Renal pelvis (tissue), 4 donors: Measurements from ENCODE around the gene ITGAE. TPM values are rescaled to one million over a fixed set of nuclear protein-coding genes. Genes with fewer than 3 reads are reported as not detected.

Experiments
- DNase-seq: peaks from one replicate; pipeline ENCODE4 v3.0.0-alpha.2; 2013
- polyA plus RNA-seq, 3 donors: library from polyadenylated mRNA; unstranded; fragments of 120-200 nt; gene quantifications; one replicate each; pipeline ENCODE4 v1.2.1, GENCODE V29; 2013; ENCODE audit not compliant: insufficient read length in 3 of 3

ITGAE gene
- polyA plus RNA-seq, 3 donors: 38.2 to 46.5 (median 42.7) TPM

DNA sequence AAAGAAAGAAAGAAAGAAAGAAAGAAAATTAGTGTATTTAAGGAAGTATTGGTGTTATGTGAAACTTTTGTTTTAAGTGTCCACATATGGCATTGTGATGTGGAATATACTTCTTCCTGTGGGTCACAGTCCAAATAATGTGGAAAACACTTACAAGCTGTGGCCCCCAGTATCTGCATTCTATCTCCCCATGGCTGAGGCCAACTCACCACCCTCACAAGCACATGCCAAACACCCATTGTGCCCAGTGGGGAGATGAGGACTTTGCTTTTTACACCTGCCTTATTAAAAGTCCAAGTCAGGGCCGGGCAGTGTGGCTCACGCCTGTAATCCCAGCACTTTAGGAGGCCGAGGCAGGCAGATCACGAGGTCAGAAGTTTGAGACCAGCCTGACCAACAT, 101.0 kb downstream of the ITGAE start:
- DNase-seq: no peak

DNA sequence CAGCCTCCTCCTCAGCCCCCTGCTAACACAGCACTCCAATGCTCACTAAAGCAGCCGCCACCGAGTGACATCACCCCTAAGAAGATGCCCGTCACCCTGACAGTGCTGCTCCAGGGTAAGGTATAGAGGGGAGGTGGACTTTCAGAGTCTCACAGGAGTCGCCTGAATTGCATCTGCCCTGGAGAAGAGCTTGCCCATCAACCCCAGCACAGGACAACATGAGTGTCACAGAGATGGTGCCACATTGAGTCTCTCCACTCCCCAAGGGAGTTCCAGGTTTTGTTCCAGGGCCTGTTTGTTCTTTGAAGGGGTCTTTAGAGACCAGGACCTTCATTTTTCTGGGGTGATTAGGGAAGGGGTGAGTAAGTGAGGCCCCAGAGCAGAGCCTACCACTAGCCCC, 102.8 kb downstream of the ITGAE start:
- DNase-seq: no peak

DNA sequence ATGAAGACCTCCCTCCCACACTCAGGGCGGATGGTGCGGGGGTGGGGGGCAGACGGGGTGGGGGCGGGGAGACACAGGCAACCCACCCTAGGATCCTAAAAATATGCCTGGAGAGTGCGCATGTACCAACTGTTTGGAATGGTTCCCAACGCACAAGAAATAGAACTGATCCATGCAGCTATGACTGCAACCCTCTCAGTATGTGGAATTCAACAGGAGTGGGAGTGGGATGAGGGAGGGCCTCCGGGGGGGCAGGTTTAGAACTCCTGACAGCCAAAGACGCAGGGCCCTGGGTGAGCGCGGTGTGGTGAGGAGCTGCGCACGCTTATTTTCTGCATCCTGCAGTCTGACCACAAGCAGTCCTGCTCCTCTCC, 103.9 kb downstream of the ITGAE start:
- DNase-seq: no peak

DNA sequence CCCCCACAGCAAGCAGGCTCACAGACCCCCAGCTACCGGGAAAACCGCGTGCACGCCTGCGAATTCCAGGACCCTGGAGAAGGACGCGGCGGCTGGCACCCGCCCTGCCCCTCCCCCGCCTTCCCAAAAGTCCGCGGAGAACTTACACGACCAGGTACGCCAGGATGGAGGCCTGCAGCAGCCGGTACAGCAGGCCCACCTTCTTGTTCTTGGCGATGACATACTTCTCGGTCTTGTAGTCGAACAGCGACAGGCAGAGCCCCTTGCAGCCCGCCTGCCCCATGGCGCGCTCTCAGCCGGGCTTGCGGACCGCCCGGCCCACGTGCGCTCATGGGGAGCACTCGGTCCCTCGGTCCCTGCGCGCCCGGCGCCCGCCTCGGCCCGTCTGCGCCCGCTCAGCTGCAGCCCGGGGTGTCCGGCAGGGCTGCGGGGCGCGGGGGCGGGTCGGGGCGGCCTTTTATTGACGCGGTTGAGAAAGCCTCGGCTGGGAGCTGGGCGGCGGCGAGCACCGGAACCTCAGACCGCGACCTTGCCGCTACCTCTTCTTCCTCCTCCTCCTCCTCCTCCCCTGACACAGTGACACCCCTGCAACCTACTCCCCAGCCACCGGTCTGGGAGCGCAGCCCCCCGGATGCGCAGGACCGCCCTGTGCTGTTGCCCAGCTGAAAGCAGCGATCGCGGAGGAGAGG, 105.1 kb downstream of the ITGAE start, which contains the start of gene P2RX5:
Gene P2RX5 (minus strand): TSS at position 433 of the 689 bp plus-strand sequence. CDS start 150 bp downstream, at position 283.
- peak; percentile 37 for DNase-seq

DNA sequence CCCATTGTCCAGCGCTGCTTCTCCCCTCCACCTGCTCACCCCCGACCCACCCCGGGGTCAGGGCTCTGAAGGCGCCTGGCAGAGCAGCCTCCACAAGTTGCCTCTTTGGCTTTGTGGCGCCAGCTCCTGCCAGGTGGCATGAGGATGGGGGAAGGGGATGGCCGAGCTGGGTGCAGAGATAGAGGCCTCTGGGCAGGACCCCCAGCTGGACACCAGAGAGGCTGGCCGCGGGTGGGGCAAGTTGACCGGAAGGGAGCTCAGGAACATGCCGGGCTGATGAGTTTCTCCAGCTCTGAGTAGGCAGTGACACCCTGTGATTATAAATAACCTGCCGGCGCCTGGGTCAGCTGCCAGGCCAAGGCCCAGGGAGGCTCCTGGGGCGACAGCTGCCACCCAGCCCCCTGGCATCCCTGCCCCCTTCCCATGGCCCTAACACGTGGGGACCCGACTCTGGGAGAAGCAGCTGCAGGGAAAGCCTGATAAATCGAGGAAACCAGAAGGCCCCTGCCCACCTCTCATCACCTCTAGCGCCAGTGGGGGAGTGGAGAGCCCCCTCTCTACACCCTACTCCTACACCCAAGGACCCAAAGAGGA, 105.8 kb downstream of the ITGAE start:
- DNase-seq: no peak

DNA sequence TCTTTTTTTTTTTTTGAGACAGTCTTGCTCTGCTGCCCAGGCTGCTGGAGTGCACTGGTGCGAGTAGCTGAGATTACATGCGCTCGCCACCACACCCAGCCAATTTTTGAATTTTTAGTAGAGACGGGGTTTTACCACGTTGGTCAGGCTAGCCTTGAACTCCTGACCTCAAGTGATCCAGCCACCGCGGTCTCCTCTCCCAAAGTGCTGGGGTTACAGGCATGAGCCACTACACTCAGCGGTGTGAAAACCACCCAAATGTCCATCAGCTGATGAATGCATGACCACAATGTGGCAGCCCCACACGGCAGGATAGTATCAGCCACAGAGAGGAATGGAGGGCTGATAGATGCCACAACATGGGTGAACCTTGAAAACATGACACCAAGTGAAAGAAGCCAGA, 107.2 kb downstream of the ITGAE start:
- no peak for DNase-seq

DNA sequence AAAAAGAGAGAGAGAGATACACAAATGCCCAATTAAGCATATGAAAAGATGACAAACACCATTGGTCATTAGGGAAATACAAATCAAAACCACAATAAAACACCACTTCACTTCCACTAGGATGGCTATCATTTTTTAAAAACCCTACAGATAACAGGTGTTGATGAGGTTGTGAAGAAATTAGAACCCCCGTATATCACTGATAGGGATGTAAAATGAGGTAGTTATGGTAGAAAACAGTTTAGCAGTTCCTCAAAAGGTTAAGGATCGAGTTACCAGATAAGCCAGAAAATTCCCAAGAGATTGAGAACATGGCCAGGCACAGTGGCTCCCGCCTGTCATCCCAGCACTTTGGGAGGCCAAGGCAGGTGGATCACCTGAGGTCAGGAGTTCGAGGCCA, 107.8 kb downstream of the ITGAE start:
- DNase-seq: no peak

DNA sequence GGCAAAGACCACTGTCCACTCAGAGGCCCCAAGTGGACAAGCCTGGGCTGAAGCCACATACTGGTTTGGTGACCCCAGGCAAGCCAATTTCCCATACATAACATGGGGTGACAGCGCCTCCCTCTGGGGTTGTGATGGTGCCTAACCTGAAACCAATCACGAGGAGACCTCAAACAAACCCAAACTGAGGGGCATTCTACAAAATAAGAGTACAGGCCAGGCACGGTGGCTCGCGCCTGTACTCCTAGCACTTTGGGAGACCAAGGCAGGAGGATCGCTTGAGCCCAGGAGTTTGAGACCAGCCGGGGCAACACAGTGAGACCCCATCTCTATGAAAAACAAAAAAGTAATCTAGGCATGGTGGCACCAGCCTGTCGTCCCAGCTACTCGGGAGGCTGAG, 108.6 kb downstream of the ITGAE start:
- DNase-seq: no peak

DNA sequence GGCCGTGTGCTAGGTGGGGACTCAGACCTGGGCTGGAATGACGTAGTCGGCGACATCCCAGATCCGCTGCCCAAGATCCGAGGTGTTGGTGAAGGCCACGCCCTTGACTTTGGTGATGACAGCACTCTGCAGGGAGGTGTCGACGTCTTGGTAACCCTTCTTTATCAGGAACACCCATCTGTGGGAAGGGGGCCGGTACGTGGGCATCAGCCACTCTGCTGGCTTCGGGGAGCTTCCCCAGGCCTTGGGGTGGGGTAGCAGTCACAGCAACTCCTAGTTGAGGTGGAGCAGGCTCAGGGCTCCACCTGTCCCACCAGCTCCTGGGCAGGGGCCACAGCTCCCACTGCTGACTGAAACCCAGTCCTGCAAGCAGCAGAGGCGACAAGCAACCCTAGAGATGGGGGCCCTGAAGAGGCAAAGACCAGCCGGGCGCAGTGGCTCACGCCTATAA, 109.3 kb downstream of the ITGAE start:
- no peak for DNase-seq

DNA sequence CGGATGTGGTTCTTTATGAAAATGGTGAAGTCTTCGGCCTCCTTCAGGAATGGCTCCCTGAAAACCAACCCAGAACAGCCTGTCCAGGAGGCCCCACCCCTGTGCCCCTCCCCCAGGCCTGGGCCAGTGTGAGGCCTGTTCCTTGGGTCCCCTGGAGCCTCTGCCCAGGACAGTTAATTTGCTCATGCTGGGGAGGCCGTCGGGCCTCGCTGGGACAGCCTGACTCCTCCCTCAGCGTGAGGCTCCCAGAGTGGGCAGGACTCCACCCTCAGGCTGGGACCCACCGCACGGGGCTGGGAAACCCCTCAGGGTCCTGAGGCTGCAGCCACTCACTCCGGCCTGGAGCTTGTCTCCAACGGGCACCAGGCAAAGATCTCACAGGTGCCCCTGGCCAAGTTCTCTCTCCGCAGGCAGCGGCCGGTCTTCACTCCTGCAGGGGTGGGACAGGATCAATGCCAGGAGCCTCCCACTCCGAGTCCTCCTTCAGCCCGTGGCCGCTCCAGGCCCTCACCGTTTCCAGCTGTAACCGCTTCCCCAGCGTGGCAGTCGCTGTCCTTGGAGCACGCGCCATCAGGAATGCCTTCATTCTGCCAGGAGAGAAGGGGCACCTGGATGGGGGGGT, 110.8 kb downstream of the ITGAE start:
- DNase-seq: no peak

DNA sequence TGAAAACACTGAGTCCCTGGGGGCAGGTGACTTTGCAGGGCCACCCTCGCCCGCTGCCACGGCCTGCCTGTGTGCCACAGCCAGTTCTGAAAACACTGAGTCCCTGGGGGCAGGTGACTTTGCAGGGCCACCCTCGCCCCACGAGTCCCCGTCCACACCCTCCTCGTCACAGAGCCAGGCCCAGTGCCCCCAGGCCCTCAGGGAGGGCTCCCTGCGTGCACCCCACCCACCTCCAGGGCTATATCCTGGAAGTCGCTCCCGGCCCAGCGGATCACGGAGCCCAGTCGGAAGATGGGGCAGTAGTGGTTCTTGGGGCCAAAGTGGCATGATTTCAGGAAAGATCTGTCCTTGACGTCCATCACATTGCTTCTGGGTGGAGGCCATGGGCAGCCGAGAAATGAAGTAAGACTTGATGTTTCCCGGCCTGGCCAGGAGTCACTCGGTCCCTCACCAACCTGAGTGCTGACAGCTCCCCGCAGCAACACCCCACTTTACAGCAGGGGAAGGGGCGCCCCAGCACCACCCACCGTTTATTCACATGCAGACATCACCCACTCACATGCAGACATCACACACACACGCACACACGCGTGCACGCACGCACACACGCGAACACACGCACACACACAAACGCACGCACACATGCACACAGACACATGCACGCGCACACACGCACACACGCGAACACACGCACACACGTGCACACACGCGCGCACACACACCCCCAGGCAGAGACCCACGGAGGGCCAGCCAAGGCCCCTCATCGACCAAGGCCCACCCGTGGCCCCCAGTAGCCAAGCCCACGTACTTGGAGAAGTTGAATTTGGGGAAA, 111.5 kb downstream of the ITGAE start:
- DNase-seq: no peak

DNA sequence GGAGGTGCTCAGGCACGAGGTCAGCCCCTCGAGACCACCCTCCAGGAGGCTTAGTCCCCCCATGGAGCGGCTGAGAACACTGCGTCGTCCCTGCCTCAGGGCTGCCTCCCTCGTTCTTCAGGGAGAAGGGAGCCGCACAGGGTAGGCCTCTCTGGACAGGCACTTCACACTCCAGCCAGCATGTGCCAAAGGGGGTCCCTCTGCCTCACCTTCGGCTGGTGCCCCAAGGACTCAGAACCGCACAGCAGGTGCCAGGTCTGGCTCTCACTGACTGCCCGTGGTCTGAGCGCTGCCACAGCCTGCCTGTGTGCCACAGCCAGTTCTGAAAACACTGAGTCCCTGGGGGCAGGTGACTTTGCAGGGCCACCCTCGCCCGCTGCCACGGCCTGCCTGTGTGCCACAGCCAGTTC, 112.1 kb downstream of the ITGAE start:
- DNase-seq: no peak

DNA sequence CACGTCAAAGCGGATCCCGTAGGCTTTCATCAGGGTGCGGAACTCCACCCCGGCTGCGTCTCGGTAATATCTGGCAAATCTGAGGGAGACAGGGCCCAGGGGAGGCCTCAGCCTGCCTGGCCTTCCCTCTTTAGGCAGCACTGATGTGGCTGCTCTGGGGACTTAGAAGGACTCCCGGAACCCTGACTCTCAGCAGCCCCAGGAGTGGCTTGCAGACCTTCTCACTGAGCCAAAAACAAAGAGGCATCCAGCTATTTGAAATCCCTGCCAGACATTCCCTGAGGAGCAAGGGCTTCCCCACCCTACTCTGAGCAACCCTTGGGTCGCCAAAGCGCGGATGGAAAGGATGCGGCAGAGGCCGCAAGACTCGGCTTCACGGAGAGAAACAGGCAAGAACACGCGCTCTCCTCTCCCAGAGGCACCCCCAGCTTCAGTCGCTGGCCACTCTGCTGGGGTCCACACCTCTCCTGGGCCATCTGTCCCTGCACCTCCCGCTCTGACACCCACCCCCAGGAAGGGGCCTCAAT, 112.9 kb downstream of the ITGAE start:
- DNase-seq: no peak

DNA sequence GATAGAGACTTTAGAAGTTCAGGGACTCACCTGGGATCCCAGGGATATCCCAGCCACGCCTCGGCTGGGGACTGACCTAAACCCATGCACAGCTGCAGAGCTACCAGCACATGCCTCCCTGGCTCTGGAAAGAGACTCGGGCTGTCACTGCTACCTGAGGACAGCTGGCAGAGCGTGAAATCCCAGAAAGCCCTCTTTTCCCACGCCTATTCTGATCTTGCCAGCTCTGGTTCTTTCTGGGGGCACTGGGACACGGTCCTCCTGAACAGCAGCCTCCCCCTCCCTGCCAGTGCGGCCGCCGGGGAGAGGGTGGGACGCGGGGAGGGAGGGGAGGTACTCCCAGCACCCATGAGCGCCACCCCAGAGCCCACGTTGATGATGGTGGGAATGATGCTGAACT, 115.8 kb downstream of the ITGAE start:
- DNase-seq: no peak

DNA sequence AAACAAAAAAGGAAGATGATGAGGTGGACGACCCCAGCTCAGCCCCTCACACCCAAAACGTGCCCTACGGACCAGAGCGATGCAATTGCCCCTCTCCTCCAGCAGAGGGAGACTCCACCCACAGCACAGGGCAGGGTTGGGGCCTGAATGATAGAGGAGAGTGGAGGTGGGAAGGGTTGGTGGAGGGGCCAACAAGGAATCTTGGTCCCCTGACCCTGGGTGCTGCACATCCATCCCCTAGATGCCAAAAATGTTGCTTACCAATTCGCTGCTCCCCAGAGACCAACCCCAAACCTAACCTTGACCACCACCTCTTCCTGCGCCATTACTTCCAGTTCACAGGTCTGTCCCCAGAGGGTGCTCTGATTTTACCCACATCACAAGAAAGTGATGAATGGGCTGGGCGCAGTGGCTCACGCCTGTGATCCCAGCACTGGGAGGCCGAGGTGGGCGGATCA, 117.9 kb downstream of the ITGAE start:
- DNase-seq: no peak

DNA sequence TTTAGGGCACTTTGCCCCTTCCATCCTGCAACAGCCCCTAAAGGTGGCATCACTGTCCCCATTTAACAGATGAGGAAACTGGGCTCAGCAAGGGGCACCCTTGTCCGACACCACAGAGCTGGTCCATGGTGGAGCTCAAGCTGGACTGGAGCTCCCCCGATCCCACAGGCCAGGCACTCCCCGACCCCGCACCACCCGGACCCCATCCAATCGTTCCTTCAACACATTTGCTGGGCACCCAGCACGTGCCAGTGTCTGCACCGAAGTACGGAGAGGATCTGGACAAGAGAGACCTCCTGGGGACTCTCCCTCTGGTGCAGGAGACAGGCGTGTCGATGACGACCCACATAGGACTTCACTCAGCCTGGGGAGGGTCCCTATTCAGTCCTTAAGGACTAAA, 119.0 kb downstream of the ITGAE start:
- no peak for DNase-seq

DNA sequence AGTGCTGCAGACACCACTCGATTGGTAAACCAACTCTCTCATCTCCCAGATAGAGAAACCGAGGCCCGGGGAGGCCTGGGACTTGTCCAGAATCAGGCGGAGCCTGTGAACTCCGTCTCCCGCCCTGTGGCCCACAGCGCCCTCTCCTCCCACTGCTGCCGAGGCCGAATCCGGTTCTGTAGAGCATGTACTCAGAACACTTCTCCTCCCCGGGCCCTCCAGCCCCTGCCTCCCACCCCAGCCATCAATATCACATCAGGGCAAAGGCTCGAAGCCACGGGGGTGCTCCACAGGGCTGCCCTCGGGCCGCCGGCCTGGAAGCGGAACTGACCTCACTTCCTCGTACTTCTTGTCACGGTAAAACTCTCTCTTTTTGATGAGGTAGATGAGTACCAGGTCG, 119.4 kb downstream of the ITGAE start:
- DNase-seq: no peak

DNA sequence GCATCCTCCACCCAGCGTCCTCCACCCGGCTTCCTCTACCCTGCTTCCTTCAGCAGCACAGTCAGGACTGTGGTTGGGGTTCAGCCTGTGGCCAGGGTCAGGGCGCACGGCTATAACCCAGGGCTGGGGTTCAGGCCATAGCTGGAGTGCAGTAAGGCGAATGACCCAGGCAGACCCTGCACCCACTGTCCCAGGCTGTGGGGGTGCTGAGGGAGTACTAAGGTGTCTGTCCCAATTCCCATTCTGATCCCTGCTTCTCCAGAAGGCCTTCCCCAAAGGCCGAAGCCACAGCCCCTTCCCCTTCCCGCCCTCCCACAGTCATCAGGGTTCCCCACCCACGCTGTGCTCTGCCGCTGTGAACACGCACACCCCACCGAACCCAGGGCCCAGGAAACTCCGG, 119.9 kb downstream of the ITGAE start:
- no peak for DNase-seq

DNA sequence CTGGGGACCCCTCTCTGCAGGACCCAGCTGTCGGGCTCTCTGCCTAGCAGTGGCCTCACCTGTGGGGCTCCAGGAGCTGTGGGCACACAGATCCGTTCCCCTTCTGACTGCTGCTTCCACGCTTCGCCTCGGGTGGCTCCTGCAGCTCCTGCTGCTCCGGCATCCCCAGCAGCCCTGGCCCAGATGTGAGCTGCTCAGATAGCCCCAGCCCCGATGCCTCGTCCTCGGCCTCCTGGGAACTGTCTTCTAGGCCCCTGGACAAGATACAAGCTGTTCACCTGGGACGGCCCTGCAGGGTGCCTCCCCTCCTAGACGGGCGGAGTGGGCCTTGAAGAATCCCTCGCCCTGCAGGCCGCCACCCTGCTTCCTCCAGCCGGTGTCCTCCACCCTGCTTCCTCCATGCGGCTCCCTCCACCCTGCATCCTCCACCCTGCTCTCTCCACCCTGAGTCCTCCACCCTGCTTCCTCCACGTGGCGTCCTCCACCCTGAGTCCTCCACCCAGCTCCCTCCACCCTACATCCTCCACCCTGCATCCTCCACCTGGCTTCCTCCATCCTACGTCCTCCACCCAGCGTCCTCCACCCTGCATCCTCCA, 121.4 kb downstream of the ITGAE start:
- DNase-seq: no peak

DNA sequence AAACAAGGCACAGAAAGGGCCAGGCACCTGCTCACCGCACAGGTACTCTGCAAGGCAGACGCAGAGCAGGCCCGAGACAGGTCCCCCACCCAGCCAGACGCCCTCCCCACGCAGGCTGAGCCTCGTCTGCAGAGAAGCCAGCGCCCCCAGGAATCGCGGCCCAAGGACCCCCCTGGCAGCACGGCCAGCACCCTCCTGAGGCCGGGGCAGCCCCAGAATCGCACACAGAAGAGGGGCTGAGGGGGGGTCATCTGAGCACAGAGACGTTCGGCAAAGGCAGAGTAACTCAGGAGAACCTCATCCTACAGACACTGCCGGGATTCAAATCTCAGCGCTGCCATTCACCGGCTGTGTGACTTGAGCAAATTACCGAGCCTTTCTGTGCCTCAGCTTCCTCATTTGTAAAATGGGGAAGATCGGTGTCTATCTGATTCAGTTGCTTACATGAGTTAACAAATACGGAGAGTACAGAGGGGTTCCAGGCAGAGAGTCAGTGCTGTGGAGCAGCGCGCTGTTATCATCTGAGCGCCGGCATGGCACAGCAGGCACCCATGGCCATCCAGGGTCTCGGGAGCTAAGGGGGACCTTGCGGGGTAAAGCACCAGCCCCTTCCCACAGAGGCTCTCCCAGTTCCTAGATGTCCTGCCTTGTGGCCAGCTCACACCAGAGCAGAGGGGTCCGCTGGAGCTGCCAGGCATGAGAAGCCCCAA, 122.0 kb downstream of the ITGAE start:
- no peak for DNase-seq
